GM19193 (cell line): ENCODE data around the gene SLC35F6.

ENCODE experiments used
- POLR2A ChIP-seq: IDR thresholded peaks from 4 replicates; pipeline ENCODE4 v1.6.1; 2011; ENCODE audit not compliant: insufficient read depth, insufficient read length; ENCODE audit errors: extremely low read depth

Gene SLC35F6

GRCh38 chr2:26726228-26726627, 37.9 kb upstream of the SLC35F6 start:
- no peak for TF ChIP-seq POLR2A

GRCh38 chr2:26727641-26728561, 36.2 kb upstream of the SLC35F6 start:
- TF ChIP-seq POLR2A, result no peak

GRCh38 chr2:26729311-26729710, 34.8 kb upstream of the SLC35F6 start:
- no peak for TF ChIP-seq POLR2A

- no peak for TF ChIP-seq POLR2A
Measured at GRCh38 chr2:26730549-26731344, 33.3 kb upstream of the SLC35F6 start.

- TF ChIP-seq POLR2A, result no peak
Measured at GRCh38 chr2:26731714-26732113, 32.4 kb upstream of the SLC35F6 start.

GRCh38 chr2:26732446-26732845, 31.6 kb upstream of the SLC35F6 start:
- no peak for TF ChIP-seq POLR2A

GRCh38 chr2:26733413-26733812, 30.7 kb upstream of the SLC35F6 start:
- TF ChIP-seq POLR2A, result no peak

- no peak for TF ChIP-seq POLR2A
Measured at GRCh38 chr2:26735097-26735496, 29.0 kb upstream of the SLC35F6 start.

GRCh38 chr2:26735883-26736588, 28.0 kb upstream of the SLC35F6 start:
- TF ChIP-seq POLR2A, result no peak

- TF ChIP-seq POLR2A, result no peak
Measured at GRCh38 chr2:26737221-26737620, 26.9 kb upstream of the SLC35F6 start.

GRCh38 chr2:26738481-26738880, 25.6 kb upstream of the SLC35F6 start:
- no peak for TF ChIP-seq POLR2A

- TF ChIP-seq POLR2A, result no peak
Measured at GRCh38 chr2:26739514-26739913, 24.6 kb upstream of the SLC35F6 start.

- no peak for TF ChIP-seq POLR2A
Measured at GRCh38 chr2:26740346-26740745, 23.7 kb upstream of the SLC35F6 start.

GRCh38 chr2:26740890-26741302, 23.2 kb upstream of the SLC35F6 start:
- no peak for TF ChIP-seq POLR2A
